GM19328 (cell line): ENCODE measurements around the gene SNAP91.
"Not testable (repeated sequence)": the region's sequence is repeated elsewhere in the genome, so short reads cannot be mapped to it uniquely, and the experiment has no call there.

Experiments
- ATAC-seq: cut with Tn5 transposase; IDR thresholded peaks from one replicate; pipeline ENCODE4 v1.9.1; 2021; ENCODE audit warnings: mild to moderate bottlenecking, moderate library complexity; ENCODE audit not compliant: unreplicated experiment

Gene SNAP91

DNA sequence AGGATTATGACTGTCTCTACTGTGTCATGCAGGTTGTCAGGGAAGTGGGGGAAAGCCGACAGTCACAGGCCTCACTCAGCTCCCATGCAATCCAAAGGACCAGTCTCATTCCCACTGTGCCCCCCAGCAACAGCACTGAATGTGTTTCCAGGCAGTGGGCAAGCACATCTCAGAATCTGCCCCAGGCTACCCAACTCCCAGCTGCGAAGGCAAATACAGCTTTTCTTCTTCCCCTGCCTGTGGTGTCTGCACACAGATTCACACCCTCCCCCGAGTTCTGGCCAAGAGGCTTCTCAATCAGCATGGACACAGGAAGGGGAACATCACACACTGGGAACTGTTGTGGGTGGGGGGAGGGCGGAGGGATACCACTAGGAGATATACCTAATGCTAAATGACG lies 75.3 kb downstream of the SNAP91 start:
- ATAC-seq, result no peak

DNA sequence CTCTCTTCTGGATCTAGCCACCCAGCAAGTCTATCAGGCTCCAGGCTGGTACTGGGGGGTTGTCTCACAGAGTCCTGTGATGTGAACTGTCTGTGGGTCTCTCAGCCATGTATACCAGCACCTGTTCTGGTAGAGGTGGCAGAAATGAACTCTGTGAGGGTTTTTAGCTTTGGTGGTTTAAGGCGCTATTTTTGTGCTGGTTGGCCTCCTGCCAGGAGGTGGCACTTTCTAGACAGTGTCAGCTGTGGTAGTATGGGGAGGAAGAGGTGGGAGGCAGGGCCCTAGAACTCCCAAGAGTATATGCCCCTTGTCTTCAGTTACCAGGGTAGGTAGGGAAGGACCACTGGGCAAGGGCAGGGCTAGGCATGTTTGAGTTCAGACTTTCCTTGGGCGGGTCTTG lies 75.8 kb downstream of the SNAP91 start:
- no peak for ATAC-seq

DNA sequence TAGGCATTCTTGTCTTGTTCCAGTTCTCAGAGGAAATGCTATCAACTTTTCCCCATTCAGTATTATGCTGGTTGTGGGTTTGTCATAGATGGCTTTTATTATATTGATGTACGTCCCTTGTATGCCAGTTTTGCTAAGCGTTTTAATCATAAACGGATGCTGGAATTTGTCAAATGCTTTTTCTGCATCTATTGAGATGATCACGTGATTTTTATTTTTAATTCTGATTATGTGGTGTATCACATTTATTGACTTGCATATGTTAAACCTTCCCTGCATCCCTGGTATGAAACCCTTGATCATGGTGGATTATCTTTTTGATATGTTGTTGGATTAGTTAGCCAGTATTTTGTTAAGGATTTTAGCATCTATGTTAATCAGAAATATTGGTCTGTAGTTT lies 79.0 kb downstream of the SNAP91 start:
- ATAC-seq, result not testable (repeated sequence)

DNA sequence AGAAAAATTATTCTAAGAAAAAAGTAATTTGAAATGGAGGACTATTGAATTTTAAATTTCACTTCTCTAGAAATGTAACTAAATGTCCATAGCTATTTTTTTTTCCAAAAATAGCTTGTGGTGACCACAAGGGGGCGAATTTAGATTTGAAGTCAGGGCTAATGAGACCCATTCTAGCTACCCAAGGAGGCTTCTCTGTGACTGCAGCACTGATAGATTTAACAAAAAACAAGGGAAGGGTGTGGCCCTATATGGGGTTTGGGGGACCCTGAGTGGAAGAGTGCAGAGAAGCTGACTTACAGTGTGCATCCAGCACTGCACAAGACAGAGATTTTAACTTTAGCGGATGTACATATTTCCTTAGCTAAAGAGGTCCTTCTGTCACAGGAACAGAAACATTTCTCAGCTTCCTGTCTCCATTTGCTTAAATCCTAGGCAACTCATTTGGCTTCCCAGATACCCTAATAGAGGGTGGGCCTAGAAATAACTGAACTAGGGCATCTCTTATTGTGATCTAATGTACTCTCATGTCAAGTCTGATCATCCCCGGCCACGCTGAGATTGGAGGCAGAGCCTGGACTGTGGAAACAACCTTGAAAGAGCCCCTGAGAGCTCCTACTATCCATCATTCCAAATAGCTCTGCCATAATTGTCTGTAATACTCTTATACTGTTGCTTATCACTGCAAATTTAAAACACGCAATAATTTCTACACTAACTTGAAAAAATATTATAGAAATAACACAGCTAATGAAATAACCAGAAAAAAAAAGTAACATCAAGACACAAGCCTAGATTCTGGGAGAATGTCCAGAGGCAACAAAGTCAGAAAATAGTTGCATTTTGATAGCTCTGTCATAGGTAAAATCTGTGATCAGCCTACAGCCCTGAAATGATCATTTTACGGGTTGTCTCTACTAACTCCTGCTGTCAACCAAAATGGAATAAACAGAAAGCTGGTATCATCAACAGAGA lies 93.6 kb downstream of the SNAP91 start:
- no peak for ATAC-seq

DNA sequence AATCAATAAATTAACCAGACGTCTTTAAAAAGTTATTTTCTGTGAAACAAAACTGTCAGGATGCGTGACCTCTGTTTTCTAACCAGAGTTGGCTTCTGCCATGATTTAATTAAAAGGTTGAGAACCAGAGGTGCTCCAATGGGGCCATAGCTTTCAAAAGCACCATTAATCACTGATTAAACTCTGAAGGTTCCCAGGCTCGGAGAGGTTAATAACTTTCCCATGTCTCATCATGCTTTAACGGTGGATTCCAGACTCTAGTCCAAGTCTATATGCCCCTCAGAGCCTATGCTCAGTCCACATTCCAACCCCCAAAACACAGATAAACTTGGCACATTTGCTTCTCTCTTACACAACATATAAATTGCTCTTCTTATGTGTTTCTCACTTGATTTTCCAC lies 95.5 kb downstream of the SNAP91 start:
- ATAC-seq, result no peak

DNA sequence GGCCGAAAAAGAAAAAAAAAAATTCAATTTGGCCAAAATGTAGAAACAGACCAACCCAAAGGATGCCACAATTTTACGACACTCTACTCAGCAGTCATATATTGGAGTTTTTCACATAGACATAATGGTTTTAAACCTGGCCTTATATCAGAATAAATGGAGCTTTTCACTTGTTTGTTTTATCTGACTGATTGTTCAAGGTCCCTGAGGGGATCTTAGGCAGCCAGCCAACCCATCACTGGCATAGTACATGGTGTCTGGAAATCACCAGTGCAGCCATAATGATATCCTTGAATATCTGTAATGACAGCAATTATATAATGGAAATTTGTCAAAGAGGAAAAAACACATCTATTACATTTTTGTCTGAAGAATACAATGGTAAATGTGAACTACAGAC lies 99.7 kb downstream of the SNAP91 start:
- ATAC-seq, result no peak

DNA sequence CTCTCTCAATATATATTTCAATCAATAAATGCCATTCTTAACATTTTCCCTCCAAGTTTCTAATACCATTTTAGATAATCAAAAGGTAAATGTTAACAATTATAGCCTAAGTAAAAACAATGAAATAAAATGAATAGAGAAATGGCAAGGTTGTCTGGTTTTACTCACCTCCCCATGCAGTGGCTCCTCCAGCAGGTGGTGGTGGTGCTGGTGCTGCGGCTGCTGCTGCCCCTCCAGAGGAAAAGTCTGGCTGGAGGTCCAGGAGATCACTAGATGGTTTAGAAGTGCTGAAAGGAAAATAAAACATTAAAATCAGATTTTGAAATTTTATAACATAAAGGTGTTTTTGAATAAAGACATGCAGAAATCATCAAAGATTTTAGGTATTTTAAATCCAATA lies 103.4 kb downstream of the SNAP91 start:
- no peak for ATAC-seq

DNA sequence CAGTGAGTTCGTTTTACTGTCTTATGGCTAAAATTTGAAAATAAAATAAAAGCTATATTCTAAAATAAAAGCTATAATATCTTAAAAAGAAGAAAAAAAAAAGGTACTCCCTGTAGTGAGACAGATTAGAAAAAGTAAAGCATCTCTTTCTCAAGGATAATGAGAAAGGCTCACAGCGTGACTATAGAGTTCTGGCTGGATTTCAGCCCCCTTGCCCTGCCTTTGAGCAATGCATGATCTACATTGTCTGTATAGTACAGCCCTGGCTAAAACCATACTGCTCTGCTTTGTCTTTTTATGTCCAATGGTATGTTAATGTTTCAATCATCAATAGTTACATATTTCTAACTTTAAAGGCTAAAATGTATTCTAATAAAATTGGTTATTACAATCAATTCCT lies 105.3 kb downstream of the SNAP91 start:
- no peak for ATAC-seq

DNA sequence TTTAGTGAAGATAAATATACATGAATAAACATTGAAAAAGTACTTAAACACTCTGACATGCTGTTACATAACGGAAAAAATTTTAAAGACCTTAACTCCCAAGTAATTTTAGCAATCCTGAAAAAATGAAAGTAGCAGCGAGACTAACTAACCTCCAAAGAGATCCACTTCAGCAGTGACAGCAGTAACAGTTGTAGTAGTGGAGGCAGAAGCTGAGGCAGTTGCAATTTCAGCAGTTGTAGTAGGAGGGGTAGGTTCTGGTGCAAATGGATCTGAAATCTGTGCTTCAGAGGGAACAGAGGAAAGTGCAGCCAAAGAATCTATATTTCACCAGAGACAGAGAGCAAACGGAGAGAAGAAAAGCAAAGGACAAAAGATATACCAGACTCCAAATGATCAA lies 107.8 kb downstream of the SNAP91 start:
- ATAC-seq, result no peak

DNA sequence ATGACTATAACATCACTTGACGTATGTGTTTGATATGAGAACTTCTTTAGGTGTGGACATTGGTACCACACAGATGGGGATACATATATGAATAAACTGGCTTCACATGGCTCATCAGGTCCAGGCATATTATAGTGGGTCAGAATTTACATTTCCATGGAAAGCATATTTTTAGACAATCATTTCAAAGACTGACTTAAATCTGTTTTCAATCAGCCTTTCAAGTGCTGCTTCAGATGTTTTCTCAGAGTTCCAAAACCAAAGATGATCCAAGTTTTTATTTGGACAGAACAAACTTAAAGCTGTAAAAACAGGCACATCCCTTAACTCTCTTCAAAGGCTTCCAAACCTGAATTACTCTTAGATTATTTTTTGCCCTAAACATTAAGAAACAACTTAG lies 108.4 kb downstream of the SNAP91 start:
- ATAC-seq, result no peak

DNA sequence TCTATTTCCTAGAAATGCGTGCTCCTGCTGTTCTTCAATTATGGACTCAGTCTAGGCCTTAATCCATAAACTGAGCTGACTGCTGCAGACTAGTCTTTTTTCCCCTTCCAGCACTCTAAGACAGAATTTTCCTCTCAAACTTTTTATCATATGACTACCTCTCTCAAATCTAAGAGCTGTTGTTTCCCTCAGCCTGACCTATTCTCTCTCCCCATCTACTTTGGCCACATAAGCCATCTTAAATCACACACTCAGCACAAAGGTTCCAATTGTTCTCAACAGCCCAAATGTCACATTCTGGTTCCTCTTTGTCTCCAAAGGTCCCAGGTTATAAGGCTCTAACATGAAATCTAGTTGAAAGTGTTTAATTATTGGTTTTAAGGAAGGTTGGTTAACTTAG lies 111.4 kb downstream of the SNAP91 start:
- no peak for ATAC-seq

DNA sequence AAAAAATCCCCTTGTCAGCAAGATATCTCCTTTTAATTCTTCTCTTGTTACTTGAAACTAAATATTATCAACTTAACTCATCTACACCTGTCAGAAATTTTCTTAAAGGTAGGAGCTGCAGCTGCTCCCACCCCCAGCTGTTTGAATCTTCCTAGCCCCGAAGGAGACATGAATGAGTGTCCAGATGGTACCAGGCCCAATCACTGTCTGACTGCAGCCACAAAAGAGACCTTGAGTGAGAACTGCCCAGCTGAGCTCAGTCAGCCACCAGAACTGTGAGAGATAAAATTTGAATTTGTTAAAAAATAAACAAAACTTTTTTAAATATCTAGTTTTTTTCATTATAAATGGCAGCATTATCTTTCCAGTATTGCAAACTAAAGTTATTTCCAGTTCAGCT lies 111.8 kb downstream of the SNAP91 start:
- ATAC-seq, result no peak

DNA sequence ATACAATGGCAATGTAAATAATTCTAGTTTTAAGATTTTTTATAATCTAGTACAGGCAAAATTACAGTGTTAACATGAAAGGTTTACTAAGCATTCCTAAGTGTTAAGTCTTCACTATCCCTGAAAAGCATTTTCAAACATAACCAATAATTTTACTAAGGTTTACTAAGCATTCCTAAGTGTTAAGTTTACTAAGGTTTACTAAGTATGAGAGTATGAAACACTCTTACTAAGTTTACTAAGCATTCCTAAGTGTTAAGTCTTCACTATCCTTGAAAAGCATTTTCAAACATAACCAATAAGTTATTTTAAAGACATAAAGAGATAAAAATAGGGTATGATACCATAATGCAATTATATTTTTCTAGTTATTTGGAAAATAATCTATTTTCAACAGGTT lies 114.0 kb downstream of the SNAP91 start:
- no peak for ATAC-seq

DNA sequence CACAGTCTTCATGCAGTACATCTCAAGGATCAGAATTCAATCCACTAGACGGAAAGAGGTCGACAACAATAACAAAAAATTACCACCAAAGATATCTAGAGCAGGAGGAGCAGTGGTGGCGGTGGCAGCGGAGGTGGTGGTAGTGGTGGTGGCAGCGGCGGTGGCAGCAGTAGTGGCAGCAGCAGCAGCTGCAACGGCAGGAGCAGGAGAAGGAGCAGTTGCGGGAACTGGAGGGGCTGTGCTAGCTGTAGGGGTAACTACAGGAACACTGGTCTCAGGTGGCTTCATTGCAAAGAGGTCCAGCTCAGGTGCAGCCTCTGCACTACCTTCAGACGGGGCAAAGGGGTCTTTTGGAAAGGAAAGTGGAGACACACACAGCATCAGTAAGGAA lies 115.5 kb downstream of the SNAP91 start:
- ATAC-seq, result no peak

DNA sequence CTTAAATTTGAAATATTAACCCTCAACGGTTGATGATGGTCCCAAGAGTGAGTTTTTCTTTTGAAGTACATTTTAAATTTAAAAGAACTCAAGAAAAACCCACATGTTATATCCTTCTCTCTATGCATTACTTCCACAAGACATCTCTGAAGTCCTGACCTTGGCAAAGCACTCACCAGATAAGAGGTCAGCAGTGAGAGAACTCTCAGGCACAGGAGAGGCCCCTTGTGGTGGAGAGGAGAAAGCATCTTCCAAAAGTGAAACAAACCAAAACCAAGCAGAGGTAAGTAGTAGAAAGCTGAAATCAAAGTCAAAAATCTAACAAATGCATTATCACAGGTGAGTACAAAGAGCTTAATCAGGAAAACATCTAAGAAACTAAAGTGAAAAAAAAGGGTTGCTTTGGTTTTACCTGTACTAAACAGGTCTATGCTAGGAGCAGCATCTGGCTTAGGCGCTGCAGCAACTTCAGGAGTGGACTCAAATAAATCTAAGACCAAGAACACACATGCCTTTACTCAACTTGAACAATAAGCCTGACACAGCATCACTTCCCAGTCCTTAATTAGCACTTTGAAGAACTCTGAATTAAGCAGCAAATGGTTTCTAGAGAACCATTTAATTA lies 116.0 kb downstream of the SNAP91 start:
- peak; percentile 92 for ATAC-seq

DNA sequence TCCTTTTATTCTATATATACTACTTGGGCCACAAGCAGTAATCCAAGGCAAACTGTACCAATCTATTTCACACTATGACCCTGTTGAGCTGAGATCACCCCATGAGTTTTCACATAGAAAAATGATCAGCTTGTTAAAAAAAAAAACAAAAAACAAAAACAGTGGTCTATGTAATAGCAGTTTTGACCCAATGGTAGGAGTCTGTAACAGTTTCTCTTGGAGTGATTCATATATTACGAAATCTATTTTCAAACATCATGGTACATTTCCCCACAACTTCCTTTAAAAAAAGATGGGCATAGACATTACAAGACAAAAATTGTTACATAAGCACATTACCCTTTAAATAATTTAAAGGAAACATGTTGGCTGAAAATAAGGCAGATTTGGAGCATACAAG lies 118.5 kb downstream of the SNAP91 start:
- no peak for ATAC-seq

DNA sequence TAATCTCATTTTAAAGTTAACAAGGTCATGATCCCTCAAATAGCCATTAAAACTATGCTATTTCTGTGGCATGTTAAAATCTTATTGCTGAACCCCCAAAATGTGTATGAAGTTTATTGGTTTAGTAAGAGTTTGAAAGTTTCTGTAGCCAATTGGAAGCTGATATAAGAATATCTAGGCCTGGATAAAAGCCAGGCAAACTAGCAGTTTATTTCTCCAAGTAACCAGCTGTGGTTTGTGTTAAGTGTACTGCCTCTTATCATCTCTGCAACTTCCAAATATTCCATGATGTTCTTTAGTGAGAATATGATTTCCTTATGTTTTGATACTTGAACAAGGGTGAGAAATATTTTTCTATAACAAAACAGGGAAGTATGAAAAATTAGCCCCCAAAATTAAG lies 119.8 kb downstream of the SNAP91 start:
- no peak for ATAC-seq

DNA sequence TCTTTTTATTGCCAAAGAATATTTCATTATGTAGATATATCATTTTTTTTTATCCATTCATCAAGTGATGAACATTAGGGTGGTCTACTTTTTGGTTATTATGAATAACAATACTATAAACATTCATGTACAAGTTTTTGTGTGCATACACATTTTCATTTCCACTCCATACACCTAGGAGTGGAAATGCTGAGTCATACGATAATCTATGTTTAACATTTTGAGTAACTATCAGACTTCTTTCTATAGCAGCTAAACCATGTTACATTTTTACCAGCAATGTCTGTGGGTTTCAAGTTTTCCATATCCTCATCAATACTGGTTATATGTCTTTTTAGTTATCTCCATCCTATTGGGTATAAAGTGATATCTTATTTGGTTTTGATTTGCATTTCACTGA lies 130.8 kb downstream of the SNAP91 start:
- no peak for ATAC-seq

DNA sequence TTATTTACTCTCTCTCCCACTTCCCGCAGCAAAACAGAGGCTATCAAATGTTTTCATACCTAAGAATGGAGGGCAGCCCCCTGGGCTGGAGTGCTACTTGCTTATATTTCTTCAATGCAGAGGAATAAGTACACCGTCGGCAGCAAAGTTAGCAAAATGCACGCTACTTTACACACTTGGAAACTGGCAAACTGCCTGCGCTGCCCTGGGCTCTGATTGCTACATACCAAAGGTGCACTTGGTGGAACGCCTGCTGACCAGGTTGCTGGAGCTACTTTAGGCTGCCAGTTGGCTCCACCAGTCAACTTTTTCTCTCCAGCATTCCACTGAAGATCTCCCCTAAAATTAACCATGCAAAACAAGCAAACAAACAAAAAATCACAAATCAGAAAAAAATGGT lies 134.1 kb downstream of the SNAP91 start:
- ATAC-seq, result no peak

DNA sequence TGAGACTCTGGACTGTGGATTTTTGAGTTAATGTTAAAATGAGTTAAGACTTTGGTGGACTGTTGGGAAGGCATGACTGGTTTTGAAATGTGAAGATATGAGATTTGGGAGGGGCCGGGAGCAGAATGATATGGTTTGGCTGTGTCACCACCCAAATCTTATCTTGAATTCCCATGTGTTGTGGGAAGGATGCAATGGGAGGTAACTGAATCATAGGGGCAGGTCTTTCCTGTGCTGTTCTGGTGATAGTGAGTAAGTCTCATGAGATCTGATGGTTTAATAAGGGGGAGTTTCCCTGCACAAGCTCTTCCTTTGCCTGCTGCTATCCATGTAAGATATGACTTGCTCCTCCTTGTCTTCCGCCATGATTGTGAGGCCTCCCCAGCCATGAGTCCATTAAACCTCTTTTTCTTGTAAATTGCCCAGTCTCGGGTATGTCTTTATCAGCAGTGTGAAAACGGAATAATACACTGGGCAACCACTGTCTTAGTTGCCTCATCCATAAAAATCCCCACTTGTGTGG lies 137.2 kb downstream of the SNAP91 start:
- ATAC-seq, result not testable (repeated sequence)

DNA sequence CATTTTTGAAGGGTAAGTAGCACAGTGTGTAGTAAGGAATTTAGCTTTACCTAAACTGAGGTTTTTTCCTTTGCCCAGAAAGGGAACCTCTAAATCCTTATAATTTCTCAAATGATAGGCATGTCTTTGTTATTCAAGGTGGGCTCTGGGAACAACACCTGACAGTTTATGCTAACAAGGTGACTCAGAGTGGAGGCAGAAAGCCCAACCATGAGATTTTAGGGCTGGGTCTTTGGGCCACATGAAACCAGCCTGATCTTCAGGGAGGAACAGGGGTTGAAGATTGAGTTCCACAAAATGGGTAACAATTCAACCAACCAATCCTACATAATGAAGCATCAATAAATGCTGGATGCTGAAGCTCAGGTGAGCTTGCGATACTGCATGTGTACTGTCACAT lies 149.9 kb downstream of the SNAP91 start:
- no peak for ATAC-seq

DNA sequence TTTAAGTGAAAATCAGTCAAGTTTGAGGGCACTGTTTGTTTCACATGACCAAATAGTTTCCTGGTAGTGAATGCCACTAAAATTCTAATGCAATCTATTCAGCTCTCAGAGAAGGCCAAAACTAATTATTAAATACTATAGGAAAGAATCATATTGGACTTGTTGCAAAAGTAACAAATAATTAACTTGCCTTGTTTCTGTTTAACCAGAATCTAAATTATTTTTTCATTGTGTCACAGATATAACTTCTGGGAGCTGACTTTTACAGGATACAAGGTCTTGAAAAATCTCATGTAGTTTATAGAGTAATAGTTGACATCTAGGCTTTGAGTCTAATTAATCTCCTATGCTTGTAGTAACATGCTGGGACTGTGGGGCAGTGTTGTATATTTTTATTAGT lies 152.0 kb downstream of the SNAP91 start:
- no peak for ATAC-seq
